Eye (tissue), 1 donor: ENCODE results near the gene SH3D19.
A peak's percentile ranks its signal among the peaks of the same experiment; 100 is the strongest.
"Not testable (repeated sequence)": the region's sequence is repeated elsewhere in the genome, so short reads cannot be mapped to it uniquely, and the experiment has no call there.

Source experiments
- DNase-seq: peaks from one replicate; pipeline ENCODE4 v3.0.0-alpha.2; 2015

The SH3D19 gene

GRCh38 chr4:151267104-151267503, 58.3 kb downstream of the SH3D19 start:
- no peak for DNase-seq

- DNase-seq: no peak
These were observed 58.9 kb downstream of the SH3D19 start for GRCh38 chr4:151266497-151266896.

- DNase-seq: no peak
These were observed 62.0 kb downstream of the SH3D19 start for GRCh38 chr4:151263455-151263854.

- no peak for DNase-seq
These were observed 64.9 kb downstream of the SH3D19 start for GRCh38 chr4:151260526-151260925.

- no peak for DNase-seq
These were observed 65.7 kb downstream of the SH3D19 start for GRCh38 chr4:151259752-151260151.

- no peak for DNase-seq
These were observed 67.7 kb downstream of the SH3D19 start for GRCh38 chr4:151257704-151258103.

- DNase-seq: no peak
These were observed 69.3 kb downstream of the SH3D19 start for GRCh38 chr4:151256134-151256533.

- DNase-seq: not testable (repeated sequence)
These were observed 69.7 kb downstream of the SH3D19 start for GRCh38 chr4:151255680-151256079.

- not testable (repeated sequence) for DNase-seq
These were observed 70.2 kb downstream of the SH3D19 start for GRCh38 chr4:151255226-151255625.

GRCh38 chr4:151251603-151252304, 73.7 kb downstream of the SH3D19 start:
- no peak for DNase-seq

- DNase-seq: no peak
These were observed 74.7 kb downstream of the SH3D19 start for GRCh38 chr4:151250706-151251105.

GRCh38 chr4:151248519-151248918, 76.9 kb downstream of the SH3D19 start:
- DNase-seq: no peak

GRCh38 chr4:151247395-151247794, 78.0 kb downstream of the SH3D19 start:
- DNase-seq: no peak

GRCh38 chr4:151246742-151247141, 78.7 kb downstream of the SH3D19 start:
- DNase-seq: no peak

GRCh38 chr4:151242305-151242704, 83.1 kb downstream of the SH3D19 start:
- DNase-seq: no peak

- DNase-seq: no peak
These were observed 85.8 kb downstream of the SH3D19 start for GRCh38 chr4:151239608-151240007.

GRCh38 chr4:151238477-151238876, 86.9 kb downstream of the SH3D19 start:
- DNase-seq: peak; percentile 49

- no peak for DNase-seq
These were observed 89.4 kb downstream of the SH3D19 start for GRCh38 chr4:151236036-151236435.

GRCh38 chr4:151235373-151235772, 90.0 kb downstream of the SH3D19 start:
- DNase-seq: not testable (repeated sequence)

GRCh38 chr4:151233600-151233999, 91.8 kb downstream of the SH3D19 start:
- DNase-seq: no peak

- DNase-seq: no peak
These were observed 93.3 kb downstream of the SH3D19 start for GRCh38 chr4:151231915-151232595.

- peak; percentile 82 for DNase-seq
These were observed 97.0 kb downstream of the SH3D19 start for GRCh38 chr4:151228189-151229119.

GRCh38 chr4:151227731-151228130, 97.7 kb downstream of the SH3D19 start:
- peak; percentile 76 for DNase-seq
